Keratinocyte (primary cell): ENCODE results near the gene ITCH. TPM values are rescaled to one million over a fixed set of nuclear protein-coding genes. Genes with fewer than 3 reads are reported as not detected.

ENCODE experiments used
- DNase-seq: peaks from one replicate; pipeline ENCODE4 v3.0.0-alpha.2; 2011; ENCODE audit warnings: low read depth, missing footprints, low spot score
- FAIRE-seq: peaks from 2 replicates; lab custom pipeline; 2011; peaks lifted over from hg19 to GRCh38; lab: Jason Lieb, UNC
- H2AFZ ChIP-seq: 2 replicates; pipeline ENCODE4 v1.6.0; 2012; ENCODE audit warnings: low read length, control low read depth, inconsistent platforms; ENCODE audit not compliant: control insufficient read depth
- H3K27ac ChIP-seq: 2 replicates; pipeline ENCODE4 v1.5.1; 2011; ENCODE audit warnings: low read length; ENCODE audit not compliant: control insufficient read depth, insufficient read depth
- H3K27me3 ChIP-seq: 3 replicates; pipeline ENCODE4 v1.6.0; 2011; ENCODE audit warnings: low read length; ENCODE audit not compliant: control insufficient read depth, insufficient read depth; ENCODE audit errors: extremely low read depth
- H3K36me3 ChIP-seq, 2 experiments: 2 replicates in 1 of 2; 3 replicates in 1 of 2; pipeline ENCODE4 v1.5.1; 2011; ENCODE audit warnings: low read length in 2 of 2, mild to moderate bottlenecking in 1 of 2; ENCODE audit not compliant: control insufficient read depth in 2 of 2, insufficient read depth in 2 of 2; ENCODE audit errors: extremely low read depth in 1 of 2
- H3K4me1 ChIP-seq: 3 replicates; pipeline ENCODE4 v1.5.1; 2011; ENCODE audit warnings: low read length; ENCODE audit not compliant: control insufficient read depth, insufficient read depth; ENCODE audit errors: extremely low read depth
- H3K4me2 ChIP-seq: 3 replicates; pipeline ENCODE4 v1.6.0; 2011; ENCODE audit warnings: low read depth, low read length; ENCODE audit not compliant: control insufficient read depth, insufficient read depth; ENCODE audit errors: extremely low read depth
- H3K4me3 ChIP-seq, 3 experiments: fragments of 200-600 bp in 1 of 3; sonication (generic) in 1 of 3; 2 replicates in 2 of 3; 3 replicates in 1 of 3; pipeline ENCODE4 v1.5.1; 2011 to 2016; ENCODE audit warnings: low read length in 3 of 3, mild to moderate bottlenecking in 3 of 3, control low read depth in 2 of 3, inconsistent platforms in 1 of 3, low read depth in 1 of 3, mixed read lengths in 1 of 3, mixed run types in 1 of 3, moderate library complexity in 1 of 3; ENCODE audit not compliant: control insufficient read depth in 2 of 3, insufficient read depth in 2 of 3; ENCODE audit errors: extremely low read depth in 1 of 3
- H3K79me2 ChIP-seq: 2 replicates; pipeline ENCODE4 v1.6.0; 2012; ENCODE audit warnings: low read length; ENCODE audit not compliant: control insufficient read depth, insufficient read depth
- H3K9ac ChIP-seq: 3 replicates; pipeline ENCODE4 v1.6.0; 2011; ENCODE audit warnings: low read length; ENCODE audit not compliant: control insufficient read depth, insufficient read depth; ENCODE audit errors: extremely low read depth
- H3K9me1 ChIP-seq: 3 replicates; pipeline ENCODE4 v1.6.0; 2011; ENCODE audit warnings: low read length; ENCODE audit not compliant: control insufficient read depth, insufficient read depth; ENCODE audit errors: extremely low read depth
- H3K9me3 ChIP-seq: 2 replicates; pipeline ENCODE4 v1.5.1; 2012; ENCODE audit warnings: low read depth, low read length; ENCODE audit not compliant: control insufficient read depth
- H4K20me1 ChIP-seq: 3 replicates; pipeline ENCODE4 v1.6.0; 2011; ENCODE audit warnings: low read length; ENCODE audit not compliant: control insufficient read depth, insufficient read depth; ENCODE audit errors: extremely low read depth
- EZH2 ChIP-seq: IDR thresholded peaks from one replicate; pipeline ENCODE4 v1.6.1; 2012; ENCODE audit warnings: inconsistent platforms, mild to moderate bottlenecking, low read length, moderate library complexity
- dilution Hi-C: fragments of 300-500 bp; cut with MboI; formaldehyde crosslinking; loops from one replicate; pipeline ENCODE4 v1.7.0; 2020; ENCODE audit warnings: low sequenced_read_pairs; ENCODE audit not compliant: extremely low pct_ligation_motif_present
- polyA plus RNA-seq, 5 experiments: library from polyadenylated mRNA; depleted of rRNA in 3 of 5; stranded (reverse) in 3 of 5; stranded (forward) in 1 of 5; unstranded in 1 of 5; fragments of >200 nt; gene quantifications; 1 replicate in 1 of 5; 2 replicates in 3 of 5; 3 replicates in 1 of 5; pipeline versions ENCODE4 v1.2.1 to v1.2.3, GENCODE V29; 2011 to 2012; ENCODE audit warnings: missing spikeins in 2 of 5, low read depth in 1 of 5, low replicate concordance in 1 of 5
- TF ChIP-seq, protein P1 (sequence below), 3 experiments: IDR thresholded peaks in 1 of 3; conservative IDR thresholded peaks in 1 of 3; optimal IDR thresholded peaks in 1 of 3; 2 replicates in 2 of 3; 3 replicates in 1 of 3; pipeline versions ENCODE3 to v1.5.1; 2011; ENCODE audit warnings: low read length in 3 of 3, mild to moderate bottlenecking in 3 of 3, moderate library complexity in 2 of 3, control low read depth in 1 of 3, inconsistent platforms in 1 of 3; ENCODE audit not compliant: insufficient read depth in 2 of 3; ENCODE audit errors: extremely low read depth in 1 of 3

ITCH gene
- polyA plus RNA-seq, 1 donor (not counting 4 experiments of a cell fraction or from before 2014, with no cell fraction given) = 42.5 TPM

DNA sequence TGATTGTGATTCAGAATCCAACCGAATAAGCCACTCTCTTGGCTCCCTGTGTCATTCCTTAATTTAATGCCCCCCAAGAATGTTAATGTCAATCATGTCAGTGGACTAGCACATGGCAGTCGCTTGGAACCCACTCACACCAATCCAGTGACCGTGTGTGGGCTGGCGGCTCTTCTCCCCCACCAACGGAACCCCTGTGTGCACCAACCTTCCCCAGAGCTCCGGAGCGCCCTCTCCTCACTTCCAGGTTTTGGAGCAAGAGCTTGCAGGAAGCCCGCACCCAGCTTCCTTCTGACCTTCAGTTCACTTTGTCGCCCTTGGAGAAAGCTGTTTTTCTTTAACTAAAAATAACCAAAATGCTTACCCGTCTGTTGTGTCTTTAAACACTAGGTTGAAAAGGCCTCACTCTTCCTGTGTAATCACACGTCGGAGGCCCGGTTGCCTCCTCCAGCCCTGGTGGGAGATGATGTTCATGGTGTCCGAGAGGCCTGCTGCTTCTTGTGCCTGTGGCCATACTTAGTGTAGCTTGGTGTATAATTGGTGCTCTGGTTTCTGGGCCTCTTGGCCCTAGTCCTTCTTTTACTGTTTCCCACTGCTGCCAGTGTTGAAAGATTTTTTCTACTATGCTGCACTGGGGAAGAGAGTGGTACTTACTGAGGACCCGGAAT lies 177.7 kb downstream of the ITCH start:
- Histone ChIP-seq H3K9me3 (no peaks in the 10 kb centered on the region), H3K36me3 (peaks cover 34 to 38% of the 10 kb centered on the region in 2 experiments), H3K4me1 (no peaks in the 10 kb centered on the region), H3K79me2 (no peaks in the 10 kb centered on the region), H4K20me1 (peaks cover 12% of the 10 kb centered on the region), H3K4me3 (no peak overlapping the region), H3K9ac (no peak overlapping the region), H3K27ac (no peak overlapping the region), H3K27me3 (no peaks in the 10 kb centered on the region), H2AFZ (no peak overlapping the region), H3K4me2 (no peak overlapping the region), H3K9me1 (peaks cover 3% of the 10 kb centered on the region)
- FAIRE-seq (no peak), DNase-seq (no peak)
- dilution Hi-C loops = no loop called here
- TF ChIP-seq, protein P1, sequence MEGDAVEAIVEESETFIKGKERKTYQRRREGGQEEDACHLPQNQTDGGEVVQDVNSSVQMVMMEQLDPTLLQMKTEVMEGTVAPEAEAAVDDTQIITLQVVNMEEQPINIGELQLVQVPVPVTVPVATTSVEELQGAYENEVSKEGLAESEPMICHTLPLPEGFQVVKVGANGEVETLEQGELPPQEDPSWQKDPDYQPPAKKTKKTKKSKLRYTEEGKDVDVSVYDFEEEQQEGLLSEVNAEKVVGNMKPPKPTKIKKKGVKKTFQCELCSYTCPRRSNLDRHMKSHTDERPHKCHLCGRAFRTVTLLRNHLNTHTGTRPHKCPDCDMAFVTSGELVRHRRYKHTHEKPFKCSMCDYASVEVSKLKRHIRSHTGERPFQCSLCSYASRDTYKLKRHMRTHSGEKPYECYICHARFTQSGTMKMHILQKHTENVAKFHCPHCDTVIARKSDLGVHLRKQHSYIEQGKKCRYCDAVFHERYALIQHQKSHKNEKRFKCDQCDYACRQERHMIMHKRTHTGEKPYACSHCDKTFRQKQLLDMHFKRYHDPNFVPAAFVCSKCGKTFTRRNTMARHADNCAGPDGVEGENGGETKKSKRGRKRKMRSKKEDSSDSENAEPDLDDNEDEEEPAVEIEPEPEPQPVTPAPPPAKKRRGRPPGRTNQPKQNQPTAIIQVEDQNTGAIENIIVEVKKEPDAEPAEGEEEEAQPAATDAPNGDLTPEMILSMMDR (optimal IDR thresholded peaks at IDR 0.05 in 1 of 3, IDR thresholded peaks at IDR 0.05 in 1 of 3, conservative IDR thresholded peaks at IDR 0.05 in 1 of 3; ENCODE audit: extremely low read depth in 1 of 3, insufficient read depth in 2 of 3, low read length in 3 of 3) = no peak
- TF ChIP-seq EZH2 = no peak

DNA sequence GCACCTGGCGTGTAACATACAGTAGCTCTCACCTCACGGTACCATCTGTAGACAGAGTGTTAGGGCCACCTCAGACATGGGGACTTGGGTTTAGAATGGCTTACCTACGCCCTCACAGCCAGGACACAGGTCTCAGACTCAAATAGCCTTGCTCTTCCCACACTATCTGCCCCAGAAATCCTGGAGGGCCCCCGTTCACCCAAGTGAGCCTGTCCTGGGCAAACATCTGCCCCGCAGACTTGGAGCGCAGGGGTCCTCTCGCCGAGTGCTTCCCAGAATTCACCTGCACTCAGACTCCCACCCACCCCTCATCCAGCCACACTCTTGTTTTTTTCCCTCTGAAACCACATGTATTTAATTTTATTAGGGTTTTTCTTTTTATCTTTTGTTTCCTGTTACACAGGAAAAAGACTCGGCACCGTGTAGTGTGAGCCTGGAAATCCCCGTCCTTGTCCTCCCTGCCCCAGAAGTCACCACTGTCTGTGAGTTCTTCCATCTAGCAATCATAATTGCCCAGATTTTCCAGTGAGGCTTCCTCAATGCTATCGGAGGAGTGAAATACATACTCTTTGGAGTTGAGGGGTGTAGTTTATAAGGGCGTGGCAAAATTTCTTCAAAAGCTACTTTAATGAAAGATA lies 178.3 kb downstream of the ITCH start:
- FAIRE-seq (no peak), DNase-seq (no peak)
- Histone ChIP-seq H4K20me1 (peaks cover 12% of the 10 kb centered on the region), H2AFZ (no peak overlapping the region), H3K4me1 (no peaks in the 10 kb centered on the region), H3K4me2 (no peak overlapping the region), H3K36me3 (peaks cover 30 to 33% of the 10 kb centered on the region in 2 experiments), H3K4me3 (no peak overlapping the region), H3K9ac (no peak overlapping the region), H3K9me1 (peaks cover 3% of the 10 kb centered on the region), H3K27ac (no peak overlapping the region), H3K9me3 (no peaks in the 10 kb centered on the region), H3K79me2 (no peaks in the 10 kb centered on the region), H3K27me3 (no peaks in the 10 kb centered on the region)
- TF ChIP-seq, protein P1 (optimal IDR thresholded peaks at IDR 0.05 in 1 of 3, IDR thresholded peaks at IDR 0.05 in 1 of 3, conservative IDR thresholded peaks at IDR 0.05 in 1 of 3; ENCODE audit: extremely low read depth in 1 of 3, insufficient read depth in 2 of 3, low read length in 3 of 3) = no peak
- no peak for TF ChIP-seq EZH2
- dilution Hi-C loops = no loop called here
